ENCODE measurements around the gene TGFB1. TPM values are rescaled to one million over a fixed set of nuclear protein-coding genes. Genes with fewer than 3 reads are reported as not detected.

TGFB1 gene
- 10 to 100 TPM; 12.4 to 29.1 (median 21.4) TPM for total RNA-seq

GRCh38 chr19:41353466-41354342 is at the start of gene TGFB1:
Gene TGFB1 (minus strand): TSS chr19:41353922. CDS start chr19:41353044, 878 bp downstream.
- TF ChIP-seq CTCF (IDR thresholded peaks at IDR 0.05; ENCODE audit: low read depth): no peak

GRCh38 chr19:41402010-41402409 is 48.3 kb upstream of the TGFB1 start:
- TF ChIP-seq CTCF (IDR thresholded peaks at IDR 0.05; ENCODE audit: low read depth): no peak

GRCh38 chr19:41401483-41401882 is 47.8 kb upstream of the TGFB1 start:
- TF ChIP-seq CTCF (IDR thresholded peaks at IDR 0.05; ENCODE audit: low read depth): no peak

GRCh38 chr19:41399525-41399924 is 45.8 kb upstream of the TGFB1 start:
- TF ChIP-seq CTCF (IDR thresholded peaks at IDR 0.05; ENCODE audit: low read depth): no peak

GRCh38 chr19:41399091-41399490 is 45.4 kb upstream of the TGFB1 start:
- no peak for TF ChIP-seq CTCF (IDR thresholded peaks at IDR 0.05; ENCODE audit: low read depth)

- TF ChIP-seq CTCF (IDR thresholded peaks at IDR 0.05; ENCODE audit: low read depth): no peak
Measured at GRCh38 chr19:41398598-41398997, 44.9 kb upstream of the TGFB1 start.

- no peak for TF ChIP-seq CTCF (IDR thresholded peaks at IDR 0.05; ENCODE audit: low read depth)
Measured at GRCh38 chr19:41398050-41398418, 44.3 kb upstream of the TGFB1 start.
